Measurements from ENCODE around the gene CMTM8. TPM values are rescaled to one million over a fixed set of nuclear protein-coding genes. Genes with fewer than 3 reads are reported as not detected.

CMTM8 gene
- total RNA-seq, 1 donor, result 1.1 TPM

- no peak for DNase-seq (ENCODE audit: low read depth)
- no peak overlapping the region for H3K4me3 ChIP-seq (ENCODE audit: low read depth, low read length)
- TF ChIP-seq CTCF (IDR thresholded peaks at IDR 0.05; ENCODE audit: insufficient read depth, low read length), result no peak
Observed at GRCh38 chr3:32325201-32325600, 86.7 kb downstream of the CMTM8 start.

DNA sequence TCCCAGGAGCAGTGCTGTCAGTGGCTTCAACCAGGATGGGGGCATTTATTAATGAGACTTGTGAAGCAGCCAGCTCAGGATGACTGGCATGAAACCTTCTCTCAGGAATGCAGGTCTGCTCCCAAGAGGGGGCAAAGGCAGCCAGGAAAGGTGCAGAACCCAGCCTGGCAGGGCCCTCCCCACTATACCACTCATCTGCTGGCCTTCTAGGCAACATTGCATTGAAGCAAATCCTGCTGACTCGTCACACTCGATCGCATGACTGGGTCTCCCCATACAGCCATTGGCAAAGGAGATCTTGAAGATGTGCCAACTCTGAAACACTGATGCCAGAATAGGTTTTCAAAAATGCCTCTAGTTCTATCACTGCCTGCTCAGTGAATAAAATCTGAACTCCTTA lies 87.4 kb downstream of the CMTM8 start:
- DNase-seq (ENCODE audit: low read depth), result peak; percentile 24
- no peak for TF ChIP-seq CTCF (IDR thresholded peaks at IDR 0.05; ENCODE audit: insufficient read depth, low read length)

DNA sequence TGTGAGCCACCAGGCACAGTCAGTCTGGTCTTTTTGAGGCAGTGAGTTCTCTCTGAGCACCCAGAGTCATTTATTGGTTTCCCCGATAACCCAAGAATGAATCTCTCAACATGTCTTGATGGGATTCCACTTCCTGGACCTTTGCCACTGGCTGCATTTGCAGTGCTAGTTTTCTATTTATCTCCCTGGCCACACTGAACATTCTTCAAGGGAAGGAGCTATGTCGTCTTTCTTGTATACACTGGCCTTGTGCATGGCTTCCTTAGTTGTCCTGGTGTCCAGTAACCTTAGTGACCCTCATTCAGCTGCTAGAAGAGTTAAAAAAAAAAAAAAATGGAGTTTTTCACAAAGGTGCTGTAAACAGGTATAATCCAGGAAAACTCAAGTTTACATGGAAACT lies 88.3 kb downstream of the CMTM8 start:
- DNase-seq (ENCODE audit: low read depth), result no peak
- no peak for TF ChIP-seq CTCF (IDR thresholded peaks at IDR 0.05; ENCODE audit: insufficient read depth, low read length)
- H3K4me3 ChIP-seq (ENCODE audit: low read depth, low read length), result no peak overlapping the region

More for the DNA sequence above, 87.4 kb downstream of the CMTM8 start:
- no peak overlapping the region for H3K4me3 ChIP-seq (ENCODE audit: low read depth, low read length)

DNA sequence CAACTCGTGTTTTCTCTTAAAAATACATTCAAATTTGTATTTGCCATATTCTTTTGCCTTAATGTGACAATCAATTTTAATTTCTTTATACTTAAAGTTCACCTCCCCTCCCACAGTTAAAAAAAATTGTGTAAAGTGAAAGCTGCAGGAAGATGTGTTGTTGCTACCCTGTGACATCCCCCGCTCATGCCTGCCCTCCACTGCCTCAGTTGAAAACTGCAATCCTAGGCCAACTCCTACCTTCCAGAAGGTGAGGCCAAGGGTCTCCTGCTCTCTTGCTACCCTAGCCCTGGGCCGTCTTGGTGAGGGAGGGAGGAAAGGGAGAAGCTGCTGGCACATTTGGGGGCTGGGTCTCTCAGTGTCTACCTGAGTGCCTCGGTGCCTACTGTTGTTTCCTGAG lies 96.2 kb downstream of the CMTM8 start:
- H3K4me3 ChIP-seq (ENCODE audit: low read depth, low read length), result no peak overlapping the region
- peak; percentile 22 for TF ChIP-seq CTCF (IDR thresholded peaks at IDR 0.05; ENCODE audit: insufficient read depth, low read length)
- DNase-seq (ENCODE audit: low read depth), result no peak

DNA sequence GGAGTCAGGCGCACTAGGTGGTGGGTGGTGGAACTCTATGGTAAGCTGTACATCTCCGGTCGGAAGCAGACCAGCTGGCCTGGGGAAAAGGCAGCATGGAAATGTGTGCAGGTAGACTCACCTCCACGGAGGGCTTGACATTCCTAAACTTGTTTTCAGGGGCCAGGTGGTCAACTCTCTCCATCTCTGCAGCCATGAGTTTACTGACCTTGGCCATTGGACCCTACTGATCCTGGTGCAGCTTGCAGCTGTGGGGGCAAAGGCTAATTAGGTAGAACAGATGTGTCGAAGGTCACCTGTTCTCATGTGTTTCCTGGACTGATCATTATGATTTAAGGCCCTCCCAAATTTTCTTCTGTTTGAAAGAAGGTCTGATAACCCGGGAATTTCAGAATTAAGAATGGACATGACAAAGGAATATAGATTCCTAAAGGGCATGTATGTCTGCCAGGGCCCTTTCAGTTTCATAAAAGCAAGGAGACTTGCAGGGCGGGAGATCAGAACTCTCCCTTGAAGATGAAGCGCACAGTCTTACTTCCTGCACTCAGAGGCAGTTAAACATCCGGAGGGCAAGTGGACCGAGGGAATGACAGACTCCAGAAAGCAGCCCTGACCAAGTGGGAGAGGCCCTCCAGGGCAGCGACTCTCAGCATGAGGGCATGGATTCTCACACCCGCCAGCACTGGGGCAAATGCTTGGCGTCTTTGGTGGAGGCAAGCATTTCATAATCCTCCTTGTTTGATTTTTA lies 97.1 kb downstream of the CMTM8 start:
- DNase-seq (ENCODE audit: low read depth), result no peak
- no peak for TF ChIP-seq CTCF (IDR thresholded peaks at IDR 0.05; ENCODE audit: insufficient read depth, low read length)

DNA sequence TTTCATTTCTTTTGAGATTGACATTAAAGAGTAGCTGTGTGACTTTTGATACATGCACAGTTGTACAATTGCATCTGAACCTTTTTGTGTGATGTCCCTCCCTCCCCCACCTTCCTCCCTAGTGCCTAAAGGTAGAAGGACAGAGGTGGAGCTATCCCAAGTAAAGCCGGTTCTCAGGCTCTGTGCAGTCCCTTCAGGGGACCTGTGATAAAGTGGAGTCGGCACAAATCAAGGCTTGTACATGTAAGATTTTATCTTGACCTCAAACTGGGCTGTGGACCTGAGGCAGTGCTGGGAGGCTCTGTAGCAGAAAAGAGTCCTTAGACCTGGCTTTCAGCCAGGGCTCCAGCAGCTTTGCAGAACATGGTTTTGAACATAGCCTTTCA lies 97.6 kb downstream of the CMTM8 start:
- TF ChIP-seq CTCF (IDR thresholded peaks at IDR 0.05; ENCODE audit: insufficient read depth, low read length), result no peak
- no peak overlapping the region for H3K4me3 ChIP-seq (ENCODE audit: low read depth, low read length)

More for the DNA sequence above, 97.1 kb downstream of the CMTM8 start:
- H3K4me3 ChIP-seq (ENCODE audit: low read depth, low read length), result no peak overlapping the region

GRCh38 chr3:32337505-32337904 lies 99.0 kb downstream of the CMTM8 start:
- DNase-seq (ENCODE audit: low read depth), result no peak
- TF ChIP-seq CTCF (IDR thresholded peaks at IDR 0.05; ENCODE audit: insufficient read depth, low read length), result no peak
- no peak overlapping the region for H3K4me3 ChIP-seq (ENCODE audit: low read depth, low read length)

More for the DNA sequence above, 97.6 kb downstream of the CMTM8 start:
- no peak for DNase-seq (ENCODE audit: low read depth)
